ENCODE results near the gene EEPD1. TPM values are rescaled to one million over a fixed set of nuclear protein-coding genes. Genes with fewer than 3 reads are reported as not detected.

The EEPD1 gene
- total RNA-seq, 1 donor from 2014 or later, result 0.61 TPM

GRCh38 chr7:36262309-36263094 lies 109.4 kb downstream of the EEPD1 start:
- Mint-ChIP-seq H3K9me3 (peaks cover 4% of the 10 kb centered on the region), H3K4me1 (peaks cover 9% of the 10 kb centered on the region), H3K27me3 (peaks cover 8% of the 10 kb centered on the region), H3K4me3 (no peak overlapping the region), H3K36me3 (ENCODE audit: low read depth) (no peaks in the 10 kb centered on the region), H3K27ac (no peak overlapping the region)
- DNase-seq, result no peak
- intact Hi-C loops (cut with micrococcal nuclease), result no loop called here

DNA sequence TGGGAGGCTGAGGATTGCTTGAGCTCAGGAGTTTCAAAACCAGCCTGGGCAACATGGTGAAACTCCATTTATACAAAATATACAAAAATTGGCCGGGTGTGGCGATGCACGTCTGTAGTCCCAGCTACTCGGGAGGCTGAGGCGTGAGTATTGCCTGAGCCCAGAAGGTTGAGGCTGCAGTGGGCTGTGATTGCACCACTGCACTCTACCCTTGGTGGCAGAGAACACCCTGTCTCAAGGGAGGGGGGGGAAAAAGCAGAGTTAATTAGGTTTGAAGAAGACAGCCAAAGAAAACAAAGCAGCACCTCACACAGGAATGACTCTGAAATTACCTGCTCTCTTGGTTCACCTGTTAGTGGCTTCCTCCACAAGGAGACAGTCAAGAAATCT lies 110.0 kb downstream of the EEPD1 start:
- DNase-seq, result no peak

GRCh38 chr7:36264123-36264801 lies 111.2 kb downstream of the EEPD1 start:
- no peak for DNase-seq
- intact Hi-C loops (cut with micrococcal nuclease), result no loop called here
- Mint-ChIP-seq H3K27me3 (peaks cover 9% of the 10 kb centered on the region), H3K4me3 (no peak overlapping the region), H3K36me3 (ENCODE audit: low read depth) (no peaks in the 10 kb centered on the region), H3K4me1 (peaks cover 9% of the 10 kb centered on the region), H3K9me3 (no peaks in the 10 kb centered on the region), H3K27ac (no peak overlapping the region)

More for the DNA sequence above, 110.0 kb downstream of the EEPD1 start:
- Mint-ChIP-seq H3K27ac (no peak overlapping the region), H3K9me3 (peaks cover under 1% of the 10 kb centered on the region), H3K36me3 (ENCODE audit: low read depth) (no peaks in the 10 kb centered on the region), H3K4me3 (no peak overlapping the region), H3K4me1 (peaks cover 9% of the 10 kb centered on the region), H3K27me3 (peaks cover 9% of the 10 kb centered on the region)
- intact Hi-C loops (cut with micrococcal nuclease), result no loop called here

DNA sequence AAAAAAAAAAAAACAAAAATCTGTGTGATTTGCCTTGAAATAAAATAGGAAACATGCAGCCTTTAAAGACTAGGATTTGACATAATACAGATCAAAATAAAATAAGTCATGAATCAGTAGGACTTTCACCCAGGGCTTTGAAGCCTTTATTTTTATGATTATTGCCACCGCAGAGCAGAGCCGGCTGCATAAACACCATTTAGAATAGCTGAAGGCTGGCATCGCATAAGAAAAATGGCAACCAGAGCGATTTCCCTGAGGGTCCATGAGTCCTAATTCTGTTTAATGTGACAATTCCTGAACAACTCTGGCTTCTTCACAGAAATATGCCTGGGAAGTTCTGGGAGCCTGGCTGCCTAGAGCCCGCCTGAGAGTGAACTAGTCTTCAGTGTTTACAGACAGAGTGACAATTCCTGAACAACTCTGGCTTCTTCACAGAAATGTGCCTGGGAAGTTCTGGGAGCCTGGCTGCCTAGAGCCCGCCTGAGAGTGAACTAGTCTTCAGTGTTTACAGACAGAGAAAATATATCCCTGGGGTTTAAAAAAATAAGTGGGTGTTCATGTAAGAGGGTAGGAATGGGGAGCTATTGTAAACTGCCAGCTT lies 112.0 kb downstream of the EEPD1 start:
- Mint-ChIP-seq H3K27ac (no peak overlapping the region), H3K9me3 (no peaks in the 10 kb centered on the region), H3K4me3 (no peak overlapping the region), H3K36me3 (ENCODE audit: low read depth) (no peaks in the 10 kb centered on the region), H3K4me1 (peaks cover 9% of the 10 kb centered on the region), H3K27me3 (peaks cover 9% of the 10 kb centered on the region)
- intact Hi-C loops (cut with micrococcal nuclease), result no loop called here
- DNase-seq, result no peak

DNA sequence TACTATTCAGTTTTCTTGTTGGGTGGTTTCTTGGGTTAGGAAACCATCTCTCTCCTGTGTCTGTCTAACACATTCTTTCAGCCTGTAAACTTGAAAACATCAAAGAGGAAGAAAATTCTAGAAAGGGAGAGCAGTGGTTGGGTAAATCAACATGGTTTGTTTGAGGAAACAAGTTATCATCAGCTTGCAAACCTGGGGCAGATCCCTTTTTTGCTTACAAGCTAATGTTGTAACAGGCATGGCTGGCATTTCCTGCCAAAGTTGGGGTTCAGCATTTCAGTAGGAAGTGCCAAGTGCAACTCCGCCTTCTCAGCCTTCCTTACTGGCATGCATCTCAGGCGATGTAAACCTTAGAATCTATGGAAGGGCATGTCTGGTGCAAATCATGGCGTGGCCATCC lies 112.6 kb downstream of the EEPD1 start:
- Mint-ChIP-seq H3K36me3 (ENCODE audit: low read depth) (no peaks in the 10 kb centered on the region), H3K4me1 (peaks cover 9% of the 10 kb centered on the region), H3K4me3 (no peak overlapping the region), H3K27ac (no peak overlapping the region), H3K9me3 (no peaks in the 10 kb centered on the region), H3K27me3 (peaks cover 7% of the 10 kb centered on the region)
- intact Hi-C loops (cut with micrococcal nuclease), result no loop called here
- no peak for DNase-seq

DNA sequence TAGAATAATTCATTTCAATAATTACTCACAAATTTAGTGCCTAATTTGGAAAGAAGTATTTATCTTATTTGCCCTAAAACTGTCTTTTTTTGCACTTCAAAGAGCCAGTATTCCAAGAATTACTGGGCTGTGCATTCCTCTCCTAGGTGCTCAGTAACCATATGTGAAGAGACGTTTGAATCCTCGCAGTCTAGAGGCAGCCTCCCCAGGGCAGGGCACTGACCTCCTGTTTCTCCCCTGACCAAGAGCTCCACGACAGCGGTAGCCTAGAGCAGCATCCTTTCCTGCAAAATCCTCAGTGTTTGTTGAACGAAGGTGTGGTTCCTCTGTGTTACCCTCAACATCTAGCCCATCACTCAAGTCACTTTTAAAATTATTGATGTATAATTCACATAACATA lies 113.1 kb downstream of the EEPD1 start:
- H3K27me3 Mint-ChIP-seq, result peaks cover 7% of the 10 kb centered on the region
- H3K27ac Mint-ChIP-seq, result no peak overlapping the region
- no peaks in the 10 kb centered on the region for H3K9me3 Mint-ChIP-seq
- no peak overlapping the region for H3K4me3 Mint-ChIP-seq
- intact Hi-C loops (cut with micrococcal nuclease), result no loop called here
- no peak for DNase-seq
- H3K4me1 Mint-ChIP-seq, result peaks cover 7% of the 10 kb centered on the region
- no peaks in the 10 kb centered on the region for H3K36me3 Mint-ChIP-seq (ENCODE audit: low read depth)

DNA sequence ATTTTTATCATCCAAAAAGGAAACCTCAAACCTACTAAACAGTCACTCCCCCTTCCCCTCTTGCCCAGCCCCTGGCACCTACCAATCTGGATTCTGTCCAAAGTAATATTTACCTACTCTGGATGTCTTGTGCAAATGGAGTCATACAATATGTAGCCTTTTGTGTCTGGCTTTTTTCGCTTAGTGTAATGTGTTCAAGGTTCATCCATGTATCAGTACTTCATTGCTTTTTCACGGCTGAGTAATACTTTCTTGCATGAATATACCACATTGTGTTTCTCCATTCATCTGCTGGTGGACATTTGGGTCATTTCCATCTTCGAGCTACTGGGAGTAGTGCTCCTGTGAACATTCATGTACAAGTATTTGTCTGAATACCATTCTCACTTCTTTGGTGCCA lies 113.6 kb downstream of the EEPD1 start:
- no peaks in the 10 kb centered on the region for H3K36me3 Mint-ChIP-seq (ENCODE audit: low read depth)
- H3K9me3 Mint-ChIP-seq, result no peaks in the 10 kb centered on the region
- no peak overlapping the region for H3K4me3 Mint-ChIP-seq
- peaks cover 3% of the 10 kb centered on the region for H3K4me1 Mint-ChIP-seq
- H3K27me3 Mint-ChIP-seq, result peaks cover 7% of the 10 kb centered on the region
- intact Hi-C loops (cut with micrococcal nuclease), result no loop called here
- no peak for DNase-seq
- no peak overlapping the region for H3K27ac Mint-ChIP-seq

DNA sequence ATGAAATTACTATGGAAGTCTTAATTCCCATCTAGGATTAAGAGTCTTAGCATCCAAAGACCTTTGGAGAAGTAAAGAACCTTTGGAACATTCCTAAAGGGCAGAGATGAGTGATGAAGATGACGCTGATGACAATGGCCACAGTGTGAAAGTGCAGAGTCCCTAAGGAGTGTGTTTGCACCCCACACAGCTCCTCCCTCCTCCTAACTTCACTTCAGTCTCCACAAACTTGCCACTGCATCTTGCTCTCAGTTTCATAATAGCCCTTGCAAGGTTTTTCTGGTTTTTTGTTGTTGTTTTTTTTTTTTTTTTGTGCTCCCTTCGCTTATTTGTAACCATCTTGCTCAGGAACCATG lies 119.1 kb downstream of the EEPD1 start:
- H3K36me3 Mint-ChIP-seq (ENCODE audit: low read depth), result no peaks in the 10 kb centered on the region
- no peak for DNase-seq
- H3K9me3 Mint-ChIP-seq, result no peaks in the 10 kb centered on the region
- peaks cover 4% of the 10 kb centered on the region for H3K27me3 Mint-ChIP-seq
- no peak overlapping the region for H3K27ac Mint-ChIP-seq
- intact Hi-C loops (cut with micrococcal nuclease), result no loop called here
- H3K4me3 Mint-ChIP-seq, result no peak overlapping the region
- no peaks in the 10 kb centered on the region for H3K4me1 Mint-ChIP-seq

DNA sequence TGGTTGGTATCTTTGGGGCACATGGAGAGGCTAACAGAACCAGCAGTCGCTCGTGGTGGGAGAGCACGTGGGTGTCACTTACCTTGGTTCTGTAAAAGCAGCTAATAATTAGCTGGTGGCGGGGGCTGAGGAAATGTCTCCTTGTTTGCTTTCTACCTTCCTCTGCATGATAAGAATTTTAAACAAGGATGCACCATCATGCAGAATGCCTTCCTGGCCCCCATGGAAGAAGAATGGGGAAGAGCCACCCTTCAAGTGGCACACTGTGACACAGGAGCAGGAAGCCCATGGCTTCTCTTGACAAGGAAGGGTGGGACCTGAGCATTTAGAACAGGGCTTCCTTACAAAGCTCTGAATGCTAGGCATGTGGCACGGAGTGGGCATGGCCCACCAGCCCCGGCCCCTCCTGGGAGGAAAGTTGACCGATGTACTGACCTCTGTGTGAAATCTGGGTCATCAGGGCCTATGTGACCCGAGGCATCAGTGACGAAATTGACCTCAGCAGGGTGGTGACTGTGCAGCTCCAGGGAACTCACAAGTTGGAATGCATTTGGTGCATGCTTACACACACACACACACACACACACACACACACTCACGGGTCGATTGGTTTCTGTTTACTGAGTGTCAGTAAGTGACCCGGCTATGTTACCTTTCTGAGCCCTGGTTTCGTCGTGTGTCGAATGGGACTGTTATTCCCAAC lies 119.7 kb downstream of the EEPD1 start:
- intact Hi-C loops (cut with micrococcal nuclease), result no loop called here
- Mint-ChIP-seq H3K27me3 (no peaks in the 10 kb centered on the region), H3K36me3 (ENCODE audit: low read depth) (no peaks in the 10 kb centered on the region), H3K4me3 (no peak overlapping the region), H3K4me1 (no peaks in the 10 kb centered on the region), H3K9me3 (no peaks in the 10 kb centered on the region), H3K27ac (no peak overlapping the region)
- DNase-seq, result no peak

DNA sequence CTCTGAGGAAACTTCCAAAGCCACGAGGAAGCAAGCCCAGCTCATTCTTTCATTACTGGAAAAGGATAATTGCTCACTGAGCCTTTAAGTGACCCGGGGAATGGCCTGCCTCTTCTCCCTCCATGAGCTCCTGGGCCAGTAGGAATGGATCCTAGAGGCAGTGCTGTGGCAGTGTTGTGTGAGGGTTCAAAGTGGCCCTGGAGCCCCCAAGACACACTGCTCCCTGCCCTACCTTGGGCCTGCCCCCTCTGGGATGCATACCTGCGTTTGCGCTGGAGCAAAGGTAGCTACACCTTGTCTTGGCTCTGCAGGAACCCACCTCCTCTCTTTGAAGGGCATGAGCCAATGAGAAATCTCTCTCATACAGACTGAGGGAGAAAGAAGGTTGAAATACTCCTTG lies 120.8 kb downstream of the EEPD1 start:
- H3K4me3 Mint-ChIP-seq, result no peak overlapping the region
- H3K36me3 Mint-ChIP-seq (ENCODE audit: low read depth), result no peaks in the 10 kb centered on the region
- no peaks in the 10 kb centered on the region for H3K9me3 Mint-ChIP-seq
- no peak overlapping the region for H3K27ac Mint-ChIP-seq
- no peaks in the 10 kb centered on the region for H3K4me1 Mint-ChIP-seq
- H3K27me3 Mint-ChIP-seq, result no peaks in the 10 kb centered on the region
- DNase-seq, result no peak
- intact Hi-C loops (cut with micrococcal nuclease), result no loop called here

GRCh38 chr7:36275735-36276284 lies 122.8 kb downstream of the EEPD1 start:
- Mint-ChIP-seq H3K9me3 (no peaks in the 10 kb centered on the region), H3K36me3 (ENCODE audit: low read depth) (no peaks in the 10 kb centered on the region), H3K4me3 (no peak overlapping the region), H3K27ac (no peak overlapping the region), H3K4me1 (no peaks in the 10 kb centered on the region), H3K27me3 (peaks cover 3% of the 10 kb centered on the region)
- intact Hi-C loops (cut with micrococcal nuclease), result no loop called here
- no peak for DNase-seq

DNA sequence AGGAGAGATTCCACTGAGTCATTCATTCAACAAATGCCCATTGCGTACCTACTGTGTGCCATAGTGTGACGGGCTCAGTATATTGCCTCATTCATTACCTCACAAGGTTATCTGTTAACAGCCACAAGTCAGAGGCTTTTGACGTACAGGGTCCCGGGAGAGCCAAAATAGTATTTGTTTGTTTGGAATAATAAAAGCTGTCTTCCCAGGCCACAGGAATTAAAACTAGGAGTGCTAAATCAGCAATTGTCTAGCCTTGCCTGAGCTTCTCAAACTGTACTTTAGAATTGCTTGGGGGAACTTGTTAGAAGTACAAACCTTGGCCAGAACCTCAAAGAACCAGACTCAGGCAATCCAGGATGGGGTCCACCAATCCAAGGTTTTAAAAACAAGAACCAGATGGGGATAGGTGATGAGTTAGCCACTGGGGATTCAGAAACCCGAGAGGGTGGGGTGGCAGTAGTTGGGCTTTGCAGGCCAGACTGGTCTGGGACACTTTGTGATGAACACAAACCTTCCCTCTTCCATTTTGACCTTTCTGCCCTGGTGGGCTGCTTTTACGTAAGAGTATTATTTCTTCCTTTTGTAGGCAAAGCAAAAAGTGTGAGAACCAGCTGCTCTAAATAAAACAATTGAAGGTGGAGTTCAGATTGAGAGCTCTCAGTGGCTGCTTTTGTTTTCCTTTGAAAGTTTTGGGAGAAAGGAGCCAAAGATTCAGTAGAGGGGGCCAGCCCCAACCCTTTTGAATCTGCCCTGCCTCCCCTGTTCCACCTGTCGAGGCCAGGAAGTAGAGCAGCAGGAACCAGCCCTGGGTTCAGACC lies 123.6 kb downstream of the EEPD1 start:
- H3K9me3 Mint-ChIP-seq, result no peaks in the 10 kb centered on the region
- peaks cover 3% of the 10 kb centered on the region for H3K27me3 Mint-ChIP-seq
- H3K36me3 Mint-ChIP-seq (ENCODE audit: low read depth), result no peaks in the 10 kb centered on the region
- no peaks in the 10 kb centered on the region for H3K4me1 Mint-ChIP-seq
- intact Hi-C loops (cut with micrococcal nuclease), result no loop called here
- no peak overlapping the region for H3K4me3 Mint-ChIP-seq
- no peak overlapping the region for H3K27ac Mint-ChIP-seq
- no peak for DNase-seq

- no peak for DNase-seq
- Mint-ChIP-seq H3K27me3 (peaks cover 3% of the 10 kb centered on the region), H3K4me3 (no peak overlapping the region), H3K4me1 (no peaks in the 10 kb centered on the region), H3K27ac (no peak overlapping the region), H3K36me3 (ENCODE audit: low read depth) (no peaks in the 10 kb centered on the region), H3K9me3 (no peaks in the 10 kb centered on the region)
- intact Hi-C loops (cut with micrococcal nuclease), result no loop called here
Measured at GRCh38 chr7:36277249-36277542, 124.1 kb downstream of the EEPD1 start.

Data from activated CD4-positive, alpha-beta T cell treated with anti-CD3 and anti-CD28 coated beads, Interleukin-2, amount 10 ng/mL, durations not matched to agents 24 days and 14 days (primary cell).